ENCODE measurements around the gene HOMER1.
A peak's percentile ranks its signal among the peaks of the same experiment; 100 is the strongest.

The HOMER1 gene, protein sequence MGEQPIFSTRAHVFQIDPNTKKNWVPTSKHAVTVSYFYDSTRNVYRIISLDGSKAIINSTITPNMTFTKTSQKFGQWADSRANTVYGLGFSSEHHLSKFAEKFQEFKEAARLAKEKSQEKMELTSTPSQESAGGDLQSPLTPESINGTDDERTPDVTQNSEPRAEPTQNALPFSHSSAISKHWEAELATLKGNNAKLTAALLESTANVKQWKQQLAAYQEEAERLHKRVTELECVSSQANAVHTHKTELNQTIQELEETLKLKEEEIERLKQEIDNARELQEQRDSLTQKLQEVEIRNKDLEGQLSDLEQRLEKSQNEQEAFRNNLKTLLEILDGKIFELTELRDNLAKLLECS

GRCh38 chr5:79513704-79514390, at the start of gene HOMER1:
Gene HOMER1, minus strand, starts transcription at chr5:79514134. Its CDS starts 1,360 bp downstream, at chr5:79512774.
- Mint-ChIP-seq H3K9me3 (no peaks in the 10 kb centered on the region), H3K27me3 (peaks cover 25% of the 10 kb centered on the region), H3K27ac (peak within 1 kb of the TSS; percentile 96), H3K4me3 (peak within 1 kb of the TSS; percentile 86), H3K4me1 (ENCODE audit: low read depth) (peaks cover 57% of the 10 kb centered on the region), H3K36me3 (ENCODE audit: low read depth) (peaks cover 3% of the 10 kb centered on the region)

DNA sequence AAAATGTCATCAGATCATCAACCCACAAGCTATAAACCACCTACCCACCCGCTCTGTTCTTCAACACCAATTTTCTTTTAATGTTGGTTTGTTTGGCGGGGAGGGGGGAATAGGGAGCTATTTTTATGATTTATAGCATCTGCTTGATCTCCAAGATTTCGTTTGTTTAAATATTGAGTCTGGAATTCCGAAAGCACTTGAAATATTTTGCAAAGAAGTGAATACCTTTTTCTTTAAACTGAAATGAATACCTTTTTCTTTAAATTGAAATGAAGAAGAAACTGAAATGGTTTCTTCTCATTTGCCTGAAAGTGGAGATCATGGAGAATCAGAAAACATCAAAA, 49.3 kb upstream of the HOMER1 start:
- Mint-ChIP-seq H3K27me3 (no peaks in the 10 kb centered on the region), H3K4me3 (no peak overlapping the region), H3K27ac (peak overlapping the region; percentile 98), H3K36me3 (ENCODE audit: low read depth) (peaks cover 5% of the 10 kb centered on the region), H3K9me3 (no peaks in the 10 kb centered on the region), H3K4me1 (ENCODE audit: low read depth) (peaks cover 38% of the 10 kb centered on the region)

DNA sequence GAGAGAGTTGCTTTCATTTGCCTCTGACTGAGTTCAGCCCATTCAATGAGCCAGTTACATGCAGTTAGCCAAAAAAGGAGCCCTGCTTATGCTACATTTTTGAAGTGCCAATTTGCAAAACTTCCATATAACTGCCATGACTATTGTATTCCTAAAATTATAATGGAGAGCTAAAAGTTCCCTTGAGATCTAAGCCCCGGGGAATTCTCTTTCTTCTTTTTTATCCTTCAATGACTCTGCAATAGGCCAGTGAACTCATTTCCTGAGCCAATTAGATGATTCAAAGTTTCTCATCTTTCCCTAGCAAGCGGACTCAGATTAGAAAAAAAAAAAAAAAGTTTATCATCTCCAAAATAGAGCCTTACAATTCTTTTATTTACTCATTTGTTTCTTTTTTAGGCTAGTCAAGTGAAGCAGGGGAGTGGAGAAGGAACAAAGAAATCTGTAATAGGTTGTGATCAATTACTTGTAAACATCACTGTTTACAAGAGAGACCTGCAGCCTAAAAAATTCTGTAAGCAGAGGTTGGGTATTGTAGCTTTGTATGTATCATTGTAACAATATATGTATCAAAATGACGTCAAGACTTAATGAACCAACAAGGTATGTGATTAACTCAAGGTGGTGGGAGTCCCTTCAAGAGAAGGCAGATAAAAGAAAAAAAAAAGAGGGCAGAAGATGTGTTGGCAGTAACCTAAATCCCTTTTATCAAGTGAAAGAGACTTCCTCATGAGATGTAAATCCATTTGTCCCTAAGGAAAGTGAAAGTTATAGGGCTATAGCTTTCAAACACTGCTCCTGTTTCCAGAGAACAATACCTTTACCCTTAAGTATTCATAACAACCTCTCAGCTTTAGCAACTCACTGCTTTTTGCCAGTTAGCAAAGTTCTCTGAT, 48.7 kb upstream of the HOMER1 start:
- H3K27me3 Mint-ChIP-seq: no peaks in the 10 kb centered on the region
- H3K36me3 Mint-ChIP-seq (ENCODE audit: low read depth): peaks cover 5% of the 10 kb centered on the region
- peak overlapping the region; percentile 18 for H3K4me3 Mint-ChIP-seq
- no peaks in the 10 kb centered on the region for H3K9me3 Mint-ChIP-seq
- peak overlapping the region; percentile 98 for H3K27ac Mint-ChIP-seq
- H3K4me1 Mint-ChIP-seq (ENCODE audit: low read depth): peaks cover 41% of the 10 kb centered on the region

DNA sequence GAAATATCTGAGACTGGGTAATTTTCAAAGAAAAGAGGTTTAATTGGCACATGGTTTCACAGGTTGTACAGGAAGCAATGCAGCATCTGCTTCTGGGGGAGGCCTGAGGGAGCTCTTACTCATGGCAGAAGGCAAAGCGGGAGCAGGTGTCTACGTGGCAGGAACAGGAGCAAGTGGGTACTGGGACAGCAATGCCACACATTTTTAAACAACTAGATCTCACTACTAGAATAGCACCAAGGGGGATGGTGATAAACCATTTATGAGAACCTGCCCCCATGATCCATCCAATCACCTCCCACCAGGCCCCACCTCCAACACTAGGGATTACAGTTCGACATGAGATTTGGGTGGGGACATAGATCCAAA, 47.6 kb upstream of the HOMER1 start:
- no peaks in the 10 kb centered on the region for H3K9me3 Mint-ChIP-seq
- no peaks in the 10 kb centered on the region for H3K27me3 Mint-ChIP-seq
- H3K4me1 Mint-ChIP-seq (ENCODE audit: low read depth): peaks cover 42% of the 10 kb centered on the region
- H3K4me3 Mint-ChIP-seq: peak overlapping the region; percentile 27
- H3K36me3 Mint-ChIP-seq (ENCODE audit: low read depth): peaks cover 5% of the 10 kb centered on the region
- peak overlapping the region; percentile 98 for H3K27ac Mint-ChIP-seq

DNA sequence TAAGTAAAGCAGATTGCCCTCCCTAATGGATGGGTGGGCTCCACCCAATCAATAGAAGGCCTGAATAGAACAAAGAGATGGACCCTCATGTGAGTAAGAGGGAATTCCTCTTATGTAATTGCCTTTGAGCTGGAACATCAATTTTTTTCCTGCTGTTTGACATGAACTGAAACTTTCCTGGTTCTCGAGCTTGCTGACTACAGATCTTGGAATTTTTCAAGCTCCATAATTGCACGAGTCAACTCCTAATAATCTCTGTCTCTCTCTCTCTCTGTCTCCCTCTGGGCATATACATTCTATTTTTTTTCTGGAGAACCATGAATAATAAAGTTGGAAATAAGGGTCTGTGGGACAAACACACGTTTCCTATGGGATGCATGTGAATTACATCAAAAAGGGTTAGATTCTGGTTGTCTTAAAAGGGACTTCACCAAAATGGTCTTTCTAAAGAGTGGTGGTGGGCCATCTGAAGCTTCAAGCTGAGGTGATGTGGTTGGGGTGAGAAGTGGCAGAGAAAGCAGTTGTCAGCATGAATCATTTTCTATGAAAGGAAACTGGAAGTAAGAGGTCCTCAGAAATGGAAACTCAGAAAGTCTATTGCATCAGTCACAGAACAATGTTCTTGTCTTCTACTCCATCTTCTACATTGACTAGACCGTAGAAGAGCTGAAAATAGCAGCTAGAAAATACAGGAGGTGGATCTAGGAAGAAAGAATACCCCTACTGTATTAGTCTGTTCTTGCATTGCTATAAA, 47.0 kb upstream of the HOMER1 start:
- peaks cover 42% of the 10 kb centered on the region for H3K4me1 Mint-ChIP-seq (ENCODE audit: low read depth)
- H3K27me3 Mint-ChIP-seq: no peaks in the 10 kb centered on the region
- peaks cover 5% of the 10 kb centered on the region for H3K36me3 Mint-ChIP-seq (ENCODE audit: low read depth)
- no peaks in the 10 kb centered on the region for H3K9me3 Mint-ChIP-seq
- peak overlapping the region; percentile 27 for H3K4me3 Mint-ChIP-seq
- H3K27ac Mint-ChIP-seq: peak overlapping the region; percentile 98

DNA sequence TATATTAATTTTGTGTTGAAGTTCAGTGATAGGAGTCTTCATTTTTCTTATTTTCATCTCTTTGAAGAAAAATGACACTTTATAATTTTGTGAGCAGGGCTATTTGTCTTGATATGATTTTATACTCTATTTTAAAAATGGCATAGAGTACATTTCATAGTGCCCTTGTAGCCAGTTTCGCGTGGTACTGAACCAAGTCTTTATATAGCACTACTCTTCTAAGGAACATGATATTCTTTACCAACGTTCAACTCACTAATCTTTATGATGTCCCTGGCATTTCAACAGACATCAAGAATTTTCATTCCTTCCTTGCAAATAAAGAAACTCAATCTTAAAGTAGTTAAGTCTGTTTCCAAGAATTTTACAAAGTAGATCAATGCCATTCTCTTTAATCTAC, 41.5 kb upstream of the HOMER1 start:
- peaks cover 6% of the 10 kb centered on the region for H3K9me3 Mint-ChIP-seq
- no peak overlapping the region for H3K4me3 Mint-ChIP-seq
- no peaks in the 10 kb centered on the region for H3K27me3 Mint-ChIP-seq
- H3K4me1 Mint-ChIP-seq (ENCODE audit: low read depth): peaks cover 11% of the 10 kb centered on the region
- no peaks in the 10 kb centered on the region for H3K36me3 Mint-ChIP-seq (ENCODE audit: low read depth)
- no peak overlapping the region for H3K27ac Mint-ChIP-seq

DNA sequence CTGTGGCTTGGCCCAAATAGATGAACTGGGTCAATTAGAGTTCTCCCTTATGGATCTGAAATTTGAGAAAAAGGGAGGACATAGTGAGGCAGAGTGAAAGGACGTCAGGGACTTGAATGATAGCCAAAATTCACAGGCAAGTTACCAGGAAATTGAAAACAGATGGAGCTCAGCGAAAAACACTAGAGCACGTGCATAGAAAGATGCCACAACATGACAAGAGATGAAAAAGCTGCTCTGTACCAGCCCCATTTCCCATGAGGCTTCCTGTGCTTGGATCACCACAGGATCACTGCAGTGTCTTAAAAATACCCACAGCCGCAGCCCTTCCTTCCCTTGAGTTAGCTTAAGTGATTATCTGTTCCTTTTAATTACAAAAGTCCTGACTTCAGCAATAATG, 39.0 kb upstream of the HOMER1 start:
- Mint-ChIP-seq H3K9me3 (peaks cover 6% of the 10 kb centered on the region), H3K4me3 (no peak overlapping the region), H3K27me3 (no peaks in the 10 kb centered on the region), H3K27ac (no peak overlapping the region), H3K36me3 (ENCODE audit: low read depth) (no peaks in the 10 kb centered on the region), H3K4me1 (ENCODE audit: low read depth) (peaks cover 7% of the 10 kb centered on the region)

DNA sequence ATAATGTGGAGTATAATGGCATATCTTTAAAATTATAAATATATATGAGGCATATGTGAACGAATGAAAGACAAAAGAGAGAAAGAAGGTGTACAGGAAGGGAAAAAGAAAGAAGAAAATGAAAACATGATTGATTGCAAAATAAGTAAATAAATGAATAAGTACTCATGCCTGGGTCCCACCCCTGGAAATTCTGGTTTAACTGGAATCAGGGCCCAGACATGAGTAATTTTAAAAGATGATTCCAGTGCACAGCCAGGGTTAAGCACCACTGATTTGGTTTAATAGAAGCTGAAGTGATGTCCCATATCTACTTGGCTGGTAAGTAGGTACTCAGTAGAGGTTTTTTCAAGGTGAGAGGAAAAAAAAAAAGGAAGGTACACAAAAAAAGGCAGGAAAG, 34.0 kb upstream of the HOMER1 start:
- H3K36me3 Mint-ChIP-seq (ENCODE audit: low read depth): no peaks in the 10 kb centered on the region
- no peak overlapping the region for H3K27ac Mint-ChIP-seq
- H3K9me3 Mint-ChIP-seq: peaks cover 6% of the 10 kb centered on the region
- no peak overlapping the region for H3K4me3 Mint-ChIP-seq
- peaks cover 2% of the 10 kb centered on the region for H3K4me1 Mint-ChIP-seq (ENCODE audit: low read depth)
- no peaks in the 10 kb centered on the region for H3K27me3 Mint-ChIP-seq

- no peaks in the 10 kb centered on the region for H3K27me3 Mint-ChIP-seq
- peaks cover 6% of the 10 kb centered on the region for H3K9me3 Mint-ChIP-seq
These were observed 33.5 kb upstream of the HOMER1 start for GRCh38 chr5:79547429-79547822.

GRCh38 chr5:79546782-79547428, 33.0 kb upstream of the HOMER1 start:
- H3K4me3 Mint-ChIP-seq: no peak overlapping the region
- H3K27ac Mint-ChIP-seq: no peak overlapping the region
- no peaks in the 10 kb centered on the region for H3K27me3 Mint-ChIP-seq
- H3K36me3 Mint-ChIP-seq (ENCODE audit: low read depth): no peaks in the 10 kb centered on the region
- peaks cover 4% of the 10 kb centered on the region for H3K9me3 Mint-ChIP-seq
- H3K4me1 Mint-ChIP-seq (ENCODE audit: low read depth): peaks cover 2% of the 10 kb centered on the region

More at GRCh38 chr5:79547429-79547822, 33.5 kb upstream of the HOMER1 start:
- no peak overlapping the region for H3K4me3 Mint-ChIP-seq
- no peaks in the 10 kb centered on the region for H3K36me3 Mint-ChIP-seq (ENCODE audit: low read depth)
- H3K4me1 Mint-ChIP-seq (ENCODE audit: low read depth): peaks cover 2% of the 10 kb centered on the region
- no peak overlapping the region for H3K27ac Mint-ChIP-seq

DNA sequence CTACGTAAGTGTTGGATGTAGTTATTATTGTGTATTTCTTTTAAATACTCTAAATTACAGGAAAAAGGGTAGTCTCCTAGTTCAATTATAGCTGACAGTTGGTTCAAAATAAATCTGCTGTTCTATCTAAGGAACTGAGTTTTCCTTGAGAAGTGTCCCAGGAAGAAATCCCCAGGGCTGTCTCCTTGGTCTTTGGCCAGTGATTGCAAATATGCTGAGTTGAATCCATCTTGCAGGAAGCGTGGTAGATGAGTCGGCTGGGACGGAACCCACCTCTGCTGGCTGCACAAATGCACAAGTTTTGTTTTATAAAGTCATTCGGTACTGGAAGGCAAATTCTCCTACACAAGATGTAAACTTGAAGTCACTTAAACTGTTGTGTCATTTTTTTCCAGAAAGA, 30.2 kb upstream of the HOMER1 start:
- Mint-ChIP-seq H3K4me1 (ENCODE audit: low read depth) (no peaks in the 10 kb centered on the region), H3K27me3 (no peaks in the 10 kb centered on the region), H3K36me3 (ENCODE audit: low read depth) (no peaks in the 10 kb centered on the region), H3K4me3 (no peak overlapping the region), H3K27ac (no peak overlapping the region), H3K9me3 (no peaks in the 10 kb centered on the region)

GRCh38 chr5:79540939-79541338, 27.0 kb upstream of the HOMER1 start:
- no peaks in the 10 kb centered on the region for H3K4me1 Mint-ChIP-seq (ENCODE audit: low read depth)
- no peaks in the 10 kb centered on the region for H3K36me3 Mint-ChIP-seq (ENCODE audit: low read depth)
- H3K4me3 Mint-ChIP-seq: no peak overlapping the region
- H3K9me3 Mint-ChIP-seq: no peaks in the 10 kb centered on the region
- no peak overlapping the region for H3K27ac Mint-ChIP-seq
- peaks cover 12% of the 10 kb centered on the region for H3K27me3 Mint-ChIP-seq

DNA sequence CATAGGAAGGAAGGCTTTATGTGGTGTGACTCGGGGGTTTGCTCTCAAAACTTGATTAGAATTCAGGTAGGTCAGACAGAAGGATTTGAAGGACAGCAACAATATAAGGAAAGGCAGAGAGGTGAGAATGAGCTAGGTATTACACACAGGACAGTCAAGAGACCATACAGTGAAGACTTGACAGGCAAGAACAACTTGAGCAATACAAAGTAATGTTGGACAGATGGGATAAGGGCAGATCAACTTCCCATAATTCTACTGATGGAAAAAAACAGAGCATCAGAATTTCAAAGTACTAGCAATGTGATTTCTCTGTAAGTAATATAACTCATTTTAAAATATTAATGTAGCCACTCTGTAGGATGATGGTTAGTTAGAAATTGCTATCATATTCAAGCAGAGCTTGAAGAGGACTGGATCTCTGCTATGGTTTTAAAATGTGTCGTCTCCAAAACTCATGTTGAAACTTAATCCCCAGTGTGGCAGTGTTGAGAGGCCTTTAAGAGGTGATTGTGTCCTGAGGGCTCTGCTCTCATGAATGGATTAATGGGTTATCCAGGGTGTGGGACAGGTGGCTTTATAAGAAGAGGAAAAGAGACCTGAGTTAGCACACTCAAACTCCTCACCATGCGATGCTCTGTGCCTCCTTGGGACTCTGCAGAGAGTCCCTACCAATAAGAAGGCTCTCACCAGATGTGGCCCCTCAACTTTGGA, 22.4 kb upstream of the HOMER1 start:
- Mint-ChIP-seq H3K36me3 (ENCODE audit: low read depth) (no peaks in the 10 kb centered on the region), H3K27me3 (peaks cover 12% of the 10 kb centered on the region), H3K4me3 (no peak overlapping the region), H3K27ac (no peak overlapping the region), H3K9me3 (no peaks in the 10 kb centered on the region), H3K4me1 (ENCODE audit: low read depth) (no peaks in the 10 kb centered on the region)

All from stimulated activated naive CD8-positive, alpha-beta T cell treated with anti-CD3 and anti-CD28 coated beads, Interleukin-15, Interleukin-2, amounts not matched to agents 100 ng/mL and 50 ng/mL, for 24 hours (primary cell).